ENCODE data around the gene PLEKHA7. TPM values are rescaled to one million over a fixed set of nuclear protein-coding genes. Genes with fewer than 3 reads are reported as not detected.

Gene PLEKHA7
- total and polyA plus RNA-seq, 5 donors from 2014 or later, result 0.48 to 1.8 (median 0.73) TPM

- Mint-ChIP-seq H3K4me3 (no peak overlapping the region), H3K27ac (peak overlapping the region in 1 of 3 donors; percentile 43), H3K9me3 (no peaks in the 10 kb centered on the region), H3K4me1 (peaks cover 0 to 2% (median under 1%) of the 10 kb centered on the region in 4 donors), H3K36me3 (no peaks in the 10 kb centered on the region), H3K27me3 (no peaks in the 10 kb centered on the region)
- H3K36me3 ChIP-seq (ENCODE audit: control insufficient read depth, insufficient read depth, low read length), result no peaks in the 10 kb centered on the region
- no peak overlapping the region for H3K4me3 ChIP-seq (ENCODE audit: low read depth, low read length)
- no peaks in the 10 kb centered on the region for H3K27me3 ChIP-seq (ENCODE audit: control insufficient read depth, insufficient read depth, low read length)
- H3K9me3 ChIP-seq (ENCODE audit: control insufficient read depth in 2 of 2, low read length in 2 of 2), result no peaks in the 10 kb centered on the region
- no peak for ATAC-seq (ENCODE audit: low read depth in 2 of 2)
- DNase-seq, result no peak
- no peaks in the 10 kb centered on the region for H3K4me1 ChIP-seq (ENCODE audit: control insufficient read depth, insufficient read depth, low read length, poor library complexity, severe bottlenecking)
- no peak overlapping the region for H3K27ac ChIP-seq (ENCODE audit: insufficient read depth, low read length, poor library complexity, severe bottlenecking)
These were observed 21.4 kb downstream of the PLEKHA7 start for GRCh38 chr11:16992846-16993245.

GRCh38 chr11:16989554-16989953 lies 24.7 kb downstream of the PLEKHA7 start:
- H3K9me3 Mint-ChIP-seq, result no peaks in the 10 kb centered on the region
- no peak overlapping the region for H3K4me3 ChIP-seq (ENCODE audit: low read depth, low read length)
- H3K27me3 ChIP-seq (ENCODE audit: control insufficient read depth, insufficient read depth, low read length), result no peaks in the 10 kb centered on the region
- no peaks in the 10 kb centered on the region for H3K27me3 Mint-ChIP-seq
- DNase-seq (no peak), ATAC-seq (ENCODE audit: low read depth in 2 of 2) (no peak)
- no peak overlapping the region for H3K4me3 Mint-ChIP-seq
- no peaks in the 10 kb centered on the region for H3K36me3 Mint-ChIP-seq
- no peaks in the 10 kb centered on the region for H3K9me3 ChIP-seq (ENCODE audit: control insufficient read depth in 2 of 2, low read length in 2 of 2)
- no peak overlapping the region for H3K27ac ChIP-seq (ENCODE audit: insufficient read depth, low read length, poor library complexity, severe bottlenecking)
- no peaks in the 10 kb centered on the region for H3K36me3 ChIP-seq (ENCODE audit: control insufficient read depth, insufficient read depth, low read length)
- H3K4me1 ChIP-seq (ENCODE audit: control insufficient read depth, insufficient read depth, low read length, poor library complexity, severe bottlenecking), result peaks cover 8% of the 10 kb centered on the region
- H3K4me1 Mint-ChIP-seq, result peaks cover 7 to 24% (median 14%) of the 10 kb centered on the region in 4 donors
- no peak overlapping the region for H3K27ac Mint-ChIP-seq

- H3K9me3 Mint-ChIP-seq, result no peaks in the 10 kb centered on the region
- Histone ChIP-seq H3K4me1 (ENCODE audit: control insufficient read depth, insufficient read depth, low read length, poor library complexity, severe bottlenecking) (peaks cover 8% of the 10 kb centered on the region), H3K36me3 (ENCODE audit: control insufficient read depth, insufficient read depth, low read length) (no peaks in the 10 kb centered on the region), H3K9me3 (ENCODE audit: control insufficient read depth in 2 of 2, low read length in 2 of 2) (no peaks in the 10 kb centered on the region), H3K27ac (ENCODE audit: insufficient read depth, low read length, poor library complexity, severe bottlenecking) (no peak overlapping the region), H3K27me3 (ENCODE audit: control insufficient read depth, insufficient read depth, low read length) (no peaks in the 10 kb centered on the region), H3K4me3 (ENCODE audit: low read depth, low read length) (no peak overlapping the region)
- ATAC-seq (ENCODE audit: low read depth in 2 of 2), result no peak
- peak overlapping the region in 2 of 3 donors; percentile 44 to 53 for H3K27ac Mint-ChIP-seq
- DNase-seq, result no peak
- no peaks in the 10 kb centered on the region for H3K36me3 Mint-ChIP-seq
- H3K27me3 Mint-ChIP-seq, result no peaks in the 10 kb centered on the region
- H3K4me3 Mint-ChIP-seq, result peak overlapping the region in 1 of 4 donors; percentile 64
- H3K4me1 Mint-ChIP-seq, result peaks cover 7 to 24% (median 14%) of the 10 kb centered on the region in 4 donors
These were observed 27.0 kb downstream of the PLEKHA7 start for GRCh38 chr11:16987205-16987568.

GRCh38 chr11:16986434-16987204 lies 27.6 kb downstream of the PLEKHA7 start:
- no peaks in the 10 kb centered on the region for H3K36me3 ChIP-seq (ENCODE audit: control insufficient read depth, insufficient read depth, low read length)
- H3K4me3 ChIP-seq (ENCODE audit: low read depth, low read length), result no peak overlapping the region
- DNase-seq (peak in 2 of 3 donors; percentile 10 to 69), ATAC-seq (ENCODE audit: low read depth in 2 of 2) (peak; percentile 64 to 68)
- no peaks in the 10 kb centered on the region for H3K9me3 ChIP-seq (ENCODE audit: control insufficient read depth in 2 of 2, low read length in 2 of 2)
- peaks cover 8% of the 10 kb centered on the region for H3K4me1 ChIP-seq (ENCODE audit: control insufficient read depth, insufficient read depth, low read length, poor library complexity, severe bottlenecking)
- no peaks in the 10 kb centered on the region for H3K27me3 ChIP-seq (ENCODE audit: control insufficient read depth, insufficient read depth, low read length)
- Mint-ChIP-seq H3K4me3 (peak overlapping the region in 3 of 4 donors; percentile 12 to 49 (median 38)), H3K4me1 (peaks cover 7 to 24% (median 14%) of the 10 kb centered on the region in 4 donors), H3K9me3 (no peaks in the 10 kb centered on the region), H3K27me3 (no peaks in the 10 kb centered on the region), H3K27ac (peak overlapping the region; percentile 45 to 74 (median 46)), H3K36me3 (no peaks in the 10 kb centered on the region)
- no peak overlapping the region for H3K27ac ChIP-seq (ENCODE audit: insufficient read depth, low read length, poor library complexity, severe bottlenecking)

- Mint-ChIP-seq H3K4me1 (peaks cover 7 to 24% (median 14%) of the 10 kb centered on the region in 4 donors), H3K27ac (peak overlapping the region in 1 of 3 donors; percentile 74), H3K9me3 (no peaks in the 10 kb centered on the region), H3K36me3 (no peaks in the 10 kb centered on the region), H3K4me3 (no peak overlapping the region), H3K27me3 (no peaks in the 10 kb centered on the region)
- peaks cover 8% of the 10 kb centered on the region for H3K4me1 ChIP-seq (ENCODE audit: control insufficient read depth, insufficient read depth, low read length, poor library complexity, severe bottlenecking)
- no peak overlapping the region for H3K27ac ChIP-seq (ENCODE audit: insufficient read depth, low read length, poor library complexity, severe bottlenecking)
- H3K27me3 ChIP-seq (ENCODE audit: control insufficient read depth, insufficient read depth, low read length), result no peaks in the 10 kb centered on the region
- H3K4me3 ChIP-seq (ENCODE audit: low read depth, low read length), result no peak overlapping the region
- DNase-seq (no peak), ATAC-seq (ENCODE audit: low read depth in 2 of 2) (no peak)
- no peaks in the 10 kb centered on the region for H3K36me3 ChIP-seq (ENCODE audit: control insufficient read depth, insufficient read depth, low read length)
- no peaks in the 10 kb centered on the region for H3K9me3 ChIP-seq (ENCODE audit: control insufficient read depth in 2 of 2, low read length in 2 of 2)
These were observed 28.9 kb downstream of the PLEKHA7 start for GRCh38 chr11:16985297-16985696.

- DNase-seq, result no peak
- H3K27ac Mint-ChIP-seq, result no peak overlapping the region
- H3K4me3 ChIP-seq (ENCODE audit: low read depth, low read length), result no peak overlapping the region
These were observed 30.0 kb downstream of the PLEKHA7 start for GRCh38 chr11:16984229-16984628.

GRCh38 chr11:16982809-16983208 lies 31.4 kb downstream of the PLEKHA7 start:
- H3K36me3 Mint-ChIP-seq, result no peaks in the 10 kb centered on the region
- no peaks in the 10 kb centered on the region for H3K27me3 ChIP-seq (ENCODE audit: control insufficient read depth, insufficient read depth, low read length)
- no peak overlapping the region for H3K4me3 ChIP-seq (ENCODE audit: low read depth, low read length)
- H3K27me3 Mint-ChIP-seq, result no peaks in the 10 kb centered on the region
- H3K36me3 ChIP-seq (ENCODE audit: control insufficient read depth, insufficient read depth, low read length), result no peaks in the 10 kb centered on the region
- DNase-seq (no peak), ATAC-seq (ENCODE audit: low read depth in 2 of 2) (no peak)
- H3K9me3 Mint-ChIP-seq, result no peaks in the 10 kb centered on the region
- H3K4me1 Mint-ChIP-seq, result peaks cover 7 to 22% (median 14%) of the 10 kb centered on the region in 4 donors
- no peak overlapping the region for H3K4me3 Mint-ChIP-seq
- no peak overlapping the region for H3K27ac ChIP-seq (ENCODE audit: insufficient read depth, low read length, poor library complexity, severe bottlenecking)
- H3K4me1 ChIP-seq (ENCODE audit: control insufficient read depth, insufficient read depth, low read length, poor library complexity, severe bottlenecking), result peaks cover 8% of the 10 kb centered on the region
- H3K27ac Mint-ChIP-seq, result no peak overlapping the region
- H3K9me3 ChIP-seq (ENCODE audit: control insufficient read depth in 2 of 2, low read length in 2 of 2), result no peaks in the 10 kb centered on the region

More at GRCh38 chr11:16984229-16984628, 30.0 kb downstream of the PLEKHA7 start:
- H3K9me3 ChIP-seq (ENCODE audit: control insufficient read depth in 2 of 2, low read length in 2 of 2), result no peaks in the 10 kb centered on the region
- no peak overlapping the region for H3K27ac ChIP-seq (ENCODE audit: insufficient read depth, low read length, poor library complexity, severe bottlenecking)
- H3K36me3 ChIP-seq (ENCODE audit: control insufficient read depth, insufficient read depth, low read length), result no peaks in the 10 kb centered on the region
- peaks cover 8% of the 10 kb centered on the region for H3K4me1 ChIP-seq (ENCODE audit: control insufficient read depth, insufficient read depth, low read length, poor library complexity, severe bottlenecking)
- H3K4me1 Mint-ChIP-seq, result peaks cover 7 to 24% (median 14%) of the 10 kb centered on the region in 4 donors
- no peak overlapping the region for H3K4me3 Mint-ChIP-seq
- no peaks in the 10 kb centered on the region for H3K27me3 Mint-ChIP-seq
- no peak for ATAC-seq (ENCODE audit: low read depth in 2 of 2)
- H3K36me3 Mint-ChIP-seq, result no peaks in the 10 kb centered on the region
- no peaks in the 10 kb centered on the region for H3K27me3 ChIP-seq (ENCODE audit: control insufficient read depth, insufficient read depth, low read length)
- no peaks in the 10 kb centered on the region for H3K9me3 Mint-ChIP-seq

GRCh38 chr11:16982256-16982671 lies 31.9 kb downstream of the PLEKHA7 start:
- H3K9me3 Mint-ChIP-seq, result no peaks in the 10 kb centered on the region
- H3K36me3 ChIP-seq (ENCODE audit: control insufficient read depth, insufficient read depth, low read length), result no peaks in the 10 kb centered on the region
- DNase-seq (no peak), ATAC-seq (ENCODE audit: low read depth in 2 of 2) (no peak)
- peaks cover 8% of the 10 kb centered on the region for H3K4me1 ChIP-seq (ENCODE audit: control insufficient read depth, insufficient read depth, low read length, poor library complexity, severe bottlenecking)
- no peaks in the 10 kb centered on the region for H3K9me3 ChIP-seq (ENCODE audit: control insufficient read depth in 2 of 2, low read length in 2 of 2)
- H3K4me1 Mint-ChIP-seq, result peaks cover 7 to 18% (median 10%) of the 10 kb centered on the region in 4 donors
- H3K27me3 ChIP-seq (ENCODE audit: control insufficient read depth, insufficient read depth, low read length), result no peaks in the 10 kb centered on the region
- no peak overlapping the region for H3K27ac Mint-ChIP-seq
- no peak overlapping the region for H3K4me3 ChIP-seq (ENCODE audit: low read depth, low read length)
- H3K36me3 Mint-ChIP-seq, result no peaks in the 10 kb centered on the region
- H3K4me3 Mint-ChIP-seq, result no peak overlapping the region
- no peak overlapping the region for H3K27ac ChIP-seq (ENCODE audit: insufficient read depth, low read length, poor library complexity, severe bottlenecking)
- peaks cover 4% of the 10 kb centered on the region for H3K27me3 Mint-ChIP-seq
